Stimulated activated CD8-positive, alpha-beta memory T cell treated with anti-CD3 and anti-CD28 coated beads, Interleukin-7, amount 100 ng/mL, for 4 hours (primary cell): ENCODE data around the gene JAG2.
A peak's percentile ranks its signal among the peaks of the same experiment; 100 is the strongest.

Experiments
- DNase-seq, 2 donors: peaks; one replicate each; pipeline ENCODE4 v3.0.0-alpha.2; 2020; ENCODE audit warnings: low read depth in 2 of 2

JAG2 gene

GRCh38 chr14:105168496-105168978 is at the start of gene JAG2:
JAG2 (minus strand) TSS chr14:105168776; CDS start chr14:105168420, 356 bp downstream.
- peak; percentile 18 to 45 for DNase-seq

- DNase-seq, result no peak
Observed at GRCh38 chr14:105217774-105218173, 49.2 kb upstream of the JAG2 start.

- DNase-seq, result no peak
Observed at GRCh38 chr14:105216490-105217247, 48.1 kb upstream of the JAG2 start.

GRCh38 chr14:105215602-105216001 is 47.0 kb upstream of the JAG2 start:
- DNase-seq, result no peak

GRCh38 chr14:105214324-105214915 is 45.8 kb upstream of the JAG2 start:
- DNase-seq, result no peak

- no peak for DNase-seq
Observed at GRCh38 chr14:105213361-105213760, 44.8 kb upstream of the JAG2 start.

- DNase-seq, result no peak
Observed at GRCh38 chr14:105212541-105213300, 44.1 kb upstream of the JAG2 start.

GRCh38 chr14:105211758-105212089 is 43.1 kb upstream of the JAG2 start:
- no peak for DNase-seq

- DNase-seq, result no peak
Observed at GRCh38 chr14:105211086-105211757, 42.6 kb upstream of the JAG2 start.

GRCh38 chr14:105210266-105211025 is 41.9 kb upstream of the JAG2 start:
- DNase-seq, result no peak

- DNase-seq, result no peak
Observed at GRCh38 chr14:105209646-105210045, 41.1 kb upstream of the JAG2 start.

GRCh38 chr14:105209091-105209490 is 40.5 kb upstream of the JAG2 start:
- no peak for DNase-seq

GRCh38 chr14:105208738-105209075 is 40.1 kb upstream of the JAG2 start:
- no peak for DNase-seq

GRCh38 chr14:105207996-105208737 is 39.6 kb upstream of the JAG2 start:
- no peak for DNase-seq

GRCh38 chr14:105207460-105207901 is 38.9 kb upstream of the JAG2 start:
- no peak for DNase-seq

GRCh38 chr14:105206873-105207272 is 38.3 kb upstream of the JAG2 start:
- DNase-seq, result no peak

- DNase-seq, result no peak
Observed at GRCh38 chr14:105205673-105206208, 37.2 kb upstream of the JAG2 start.

GRCh38 chr14:105204931-105205672 is 36.5 kb upstream of the JAG2 start:
- no peak for DNase-seq

GRCh38 chr14:105204206-105204930 is 35.8 kb upstream of the JAG2 start:
- no peak for DNase-seq
